GOT3 (cell line): ENCODE results near the gene FBXW11.

ENCODE experiments used
- DNase-seq: peaks from one replicate; lab custom pipeline; 2025; ENCODE audit warnings: mixed read lengths; lab: John Stamatoyannopoulos, UW

Gene FBXW11

GRCh38 chr5:171865471-171865870, 141.0 kb downstream of the FBXW11 start:
- DNase-seq: no peak

GRCh38 chr5:171863935-171864334, 142.5 kb downstream of the FBXW11 start:
- DNase-seq: no peak

GRCh38 chr5:171862624-171863023, 143.8 kb downstream of the FBXW11 start:
- DNase-seq: no peak

- DNase-seq: no peak
Observed at GRCh38 chr5:171861381-171861780, 145.1 kb downstream of the FBXW11 start.

- DNase-seq: no peak
Observed at GRCh38 chr5:171858303-171858702, 148.1 kb downstream of the FBXW11 start.

GRCh38 chr5:171857489-171857876, 149.0 kb downstream of the FBXW11 start:
- no peak for DNase-seq

- no peak for DNase-seq
Observed at GRCh38 chr5:171855798-171856763, 150.4 kb downstream of the FBXW11 start.

- DNase-seq: no peak
Observed at GRCh38 chr5:171855265-171855664, 151.2 kb downstream of the FBXW11 start.

GRCh38 chr5:171852255-171852681, 154.2 kb downstream of the FBXW11 start:
- DNase-seq: no peak

GRCh38 chr5:171851251-171851650, 155.2 kb downstream of the FBXW11 start:
- DNase-seq: no peak

- DNase-seq: no peak
Observed at GRCh38 chr5:171850324-171850947, 156.0 kb downstream of the FBXW11 start.

GRCh38 chr5:171849585-171850323, 156.7 kb downstream of the FBXW11 start:
- no peak for DNase-seq

- DNase-seq: no peak
Observed at GRCh38 chr5:171848911-171849520, 157.4 kb downstream of the FBXW11 start.

GRCh38 chr5:171848486-171848885, 158.0 kb downstream of the FBXW11 start:
- no peak for DNase-seq

GRCh38 chr5:171848006-171848405, 158.4 kb downstream of the FBXW11 start:
- no peak for DNase-seq

GRCh38 chr5:171847026-171847425, 159.4 kb downstream of the FBXW11 start:
- no peak for DNase-seq

GRCh38 chr5:171846323-171846722, 160.1 kb downstream of the FBXW11 start:
- DNase-seq: no peak

- DNase-seq: no peak
Observed at GRCh38 chr5:171845857-171846256, 160.6 kb downstream of the FBXW11 start.

- no peak for DNase-seq
Observed at GRCh38 chr5:171845040-171845630, 161.3 kb downstream of the FBXW11 start.

GRCh38 chr5:171842777-171843328, 163.6 kb downstream of the FBXW11 start:
- no peak for DNase-seq
